ENCODE results near the gene STX4.

Gene STX4

DNA sequence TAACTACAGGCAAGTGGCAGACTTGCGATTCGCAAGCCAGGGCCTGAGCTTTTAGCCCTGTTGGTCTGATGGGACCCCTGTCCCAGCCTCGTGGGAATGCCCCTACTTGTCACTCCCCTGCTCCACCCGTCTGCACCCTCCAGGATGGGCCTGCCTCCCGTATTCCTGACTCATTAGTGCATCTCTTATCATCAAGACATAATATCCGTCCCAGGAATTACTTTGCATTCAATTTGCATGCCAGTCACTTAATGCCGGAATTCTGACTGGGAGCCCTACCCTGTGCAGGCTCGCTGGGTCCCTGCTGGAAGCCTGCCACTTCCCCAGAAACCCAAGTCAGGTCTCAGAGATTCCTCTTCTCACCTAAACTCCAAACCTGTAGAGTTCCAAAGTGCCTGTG lies 52.1 kb downstream of the STX4 start:
- DNase-seq: no peak

- DNase-seq: no peak
Measured at GRCh38 chr16:31085873-31086628, 52.7 kb downstream of the STX4 start.

DNA sequence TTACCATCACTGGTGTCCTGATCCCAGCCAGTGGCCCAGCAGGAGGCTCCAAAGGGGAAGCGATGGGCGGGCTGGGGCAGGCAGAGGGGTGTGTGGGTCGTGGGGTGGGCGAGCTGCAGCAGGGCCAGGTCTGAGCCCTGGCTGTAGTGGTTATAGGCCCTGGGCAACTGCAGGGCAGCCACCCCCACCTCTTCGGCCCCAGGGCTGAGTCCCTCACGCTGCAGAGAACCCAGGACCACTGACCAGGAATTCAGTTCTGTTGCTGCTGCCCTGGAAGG lies 53.2 kb downstream of the STX4 start:
- no peak for DNase-seq

- DNase-seq: no peak
Measured at GRCh38 chr16:31087481-31087880, 54.1 kb downstream of the STX4 start.

- no peak for DNase-seq
Measured at GRCh38 chr16:31087971-31088370, 54.6 kb downstream of the STX4 start.

DNA sequence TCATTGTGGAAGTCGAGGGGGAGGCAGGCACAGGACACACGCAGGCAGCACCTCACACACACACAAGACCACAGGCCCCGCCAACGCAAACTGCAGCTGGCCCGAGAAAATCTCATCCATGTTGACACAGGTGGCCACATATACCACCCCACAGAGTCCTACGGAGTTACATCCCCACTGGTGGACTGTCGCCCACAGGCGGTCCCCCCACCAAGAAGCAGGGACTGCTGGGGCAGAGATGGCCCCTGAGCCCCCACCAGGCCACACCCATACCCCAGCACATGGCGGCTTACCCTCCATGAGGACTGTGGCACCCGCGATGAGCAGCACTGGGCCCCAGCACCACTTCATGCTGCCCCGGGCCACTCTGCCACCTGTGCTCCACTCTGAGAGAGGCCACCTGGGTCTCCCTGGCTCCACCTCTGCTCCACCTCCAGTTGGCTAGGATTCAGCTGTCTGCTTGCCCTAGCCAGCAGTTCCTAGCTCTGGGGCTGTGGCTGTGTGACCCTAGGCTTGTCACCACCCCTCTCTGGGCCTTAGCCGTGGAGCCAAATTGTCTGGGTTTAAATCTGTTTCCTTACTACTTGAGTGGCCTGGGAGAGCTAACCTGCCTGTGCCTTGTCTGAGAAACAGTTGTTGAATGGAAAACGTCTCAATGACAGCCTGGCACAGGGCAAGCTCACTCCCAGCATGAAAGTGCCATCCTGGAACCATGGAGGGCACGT lies 55.3 kb downstream of the STX4 start, which contains the start of gene PRSS53:
Gene PRSS53, minus strand, starts transcription at position 485 of the 725 bp plus-strand sequence. Its CDS starts 134 bp downstream, at position 351.
- no peak for DNase-seq

- DNase-seq: no peak
Measured at GRCh38 chr16:31089199-31089598, 55.8 kb downstream of the STX4 start.

Measured in EL (cell line).